Ecto neural progenitor cell (in vitro differentiated cells): ENCODE data around the gene SMDT1.
"Not testable (repeated sequence)": the region's sequence is repeated elsewhere in the genome, so short reads cannot be mapped to it uniquely, and the experiment has no call there.

ENCODE experiments used
- DNase-seq: peaks from one replicate; pipeline ENCODE4 v3.0.0-alpha.2; 2018; ENCODE audit warnings: low spot score

Gene SMDT1

DNA sequence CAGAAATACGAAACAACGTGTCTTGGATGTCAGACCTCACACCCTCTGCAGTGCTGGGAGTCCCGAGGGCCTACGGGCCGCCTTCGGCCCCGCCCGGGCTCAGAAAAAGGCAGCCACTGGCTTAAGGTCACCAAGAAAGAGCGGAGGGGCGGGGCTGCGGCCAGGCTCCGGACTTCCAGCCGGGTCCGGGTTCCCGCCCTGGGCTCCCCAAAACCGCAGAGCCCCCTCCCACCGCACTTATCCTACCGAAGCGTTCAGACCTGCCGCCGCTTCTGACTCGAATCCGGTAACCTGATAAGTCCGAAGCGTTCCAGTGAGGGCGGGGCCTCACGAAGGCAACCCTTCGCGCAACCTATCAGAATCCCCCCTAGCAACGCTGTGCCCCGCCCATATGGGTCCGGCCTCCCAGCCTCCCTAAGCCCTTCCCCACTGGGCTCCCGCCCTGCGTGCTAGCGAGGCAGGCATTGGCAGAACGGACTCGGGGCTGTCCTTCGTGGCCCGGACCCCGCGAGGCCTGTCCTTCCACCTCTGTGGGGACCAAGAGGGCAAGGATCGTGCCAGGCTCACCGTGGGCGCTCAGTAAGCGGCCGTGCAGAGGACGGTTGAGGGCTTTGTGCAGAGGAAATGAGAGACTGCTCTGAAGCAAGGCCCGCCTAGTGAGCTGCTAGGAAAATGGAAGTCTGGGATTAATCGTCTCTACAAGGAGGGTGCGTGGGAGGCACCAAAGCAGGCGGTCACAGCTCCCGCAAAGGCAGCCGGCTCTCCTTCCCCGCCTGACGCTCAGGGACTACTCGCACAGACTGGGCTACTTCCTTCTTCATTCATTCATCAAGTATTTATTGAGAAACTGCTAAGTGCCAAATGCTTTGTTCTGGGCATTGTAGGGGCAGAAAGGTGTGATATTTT, 8.7 kb upstream of the SMDT1 start, which contains the start of gene NAGA:
Gene NAGA, minus strand, starts transcription at position 296 of the 906 bp plus-strand sequence. CDS start 515 bp downstream, outside the sequence.
- DNase-seq: peak; percentile 96

DNA sequence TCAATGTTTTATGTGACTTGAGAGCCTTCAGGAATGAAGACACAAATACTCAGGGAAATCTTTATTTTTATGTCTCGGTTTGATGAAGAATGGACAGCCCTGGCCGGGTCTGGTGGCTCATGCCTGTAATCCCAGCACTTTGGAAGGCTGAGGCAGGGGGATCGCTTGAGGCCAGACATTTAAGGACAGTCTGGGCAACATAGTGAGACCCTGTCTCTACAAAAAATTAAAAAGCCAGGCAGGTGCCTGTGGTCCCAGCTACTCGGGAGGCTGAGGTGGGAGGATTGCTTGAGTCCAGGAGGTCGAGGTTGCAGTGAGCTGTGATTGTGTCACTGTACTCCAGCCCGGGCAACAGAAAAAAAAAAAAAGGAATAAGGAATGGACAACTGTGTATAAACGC, 8.0 kb upstream of the SMDT1 start:
- not testable (repeated sequence) for DNase-seq

DNA sequence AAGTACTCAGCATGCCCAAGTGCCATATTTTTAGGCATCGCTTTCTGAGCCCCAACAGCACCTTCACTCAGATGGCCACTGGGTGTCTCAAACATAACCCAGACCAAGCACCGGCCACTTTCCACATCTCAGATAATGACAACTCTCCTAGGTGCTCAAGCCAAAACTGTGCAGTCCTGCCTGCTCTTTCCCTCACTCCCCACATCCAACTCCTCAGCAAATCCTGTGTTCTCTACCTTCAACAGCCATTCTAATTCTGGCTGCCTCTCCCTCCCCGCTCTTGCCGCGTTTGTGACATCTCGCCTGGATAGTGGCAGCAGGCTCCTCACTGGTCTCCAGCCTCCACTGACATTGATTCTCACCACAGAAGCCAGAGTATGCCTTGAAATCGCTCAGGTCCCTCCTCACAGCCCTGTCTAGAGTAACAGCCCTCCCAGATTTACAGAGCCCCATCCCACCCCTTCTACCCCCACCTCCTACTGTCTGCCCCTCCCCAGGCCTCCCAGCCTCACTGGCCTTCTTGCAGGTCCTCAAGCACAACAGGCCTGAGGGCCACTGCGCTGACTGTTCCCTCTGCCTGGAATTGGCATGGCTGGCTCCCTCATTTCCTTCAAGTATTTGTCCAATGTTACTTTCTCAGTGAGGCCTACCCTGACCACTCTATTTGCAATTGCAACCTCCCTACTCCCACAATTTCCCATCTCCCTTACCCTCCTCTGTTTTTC, 6.7 kb upstream of the SMDT1 start:
- DNase-seq: no peak

DNA sequence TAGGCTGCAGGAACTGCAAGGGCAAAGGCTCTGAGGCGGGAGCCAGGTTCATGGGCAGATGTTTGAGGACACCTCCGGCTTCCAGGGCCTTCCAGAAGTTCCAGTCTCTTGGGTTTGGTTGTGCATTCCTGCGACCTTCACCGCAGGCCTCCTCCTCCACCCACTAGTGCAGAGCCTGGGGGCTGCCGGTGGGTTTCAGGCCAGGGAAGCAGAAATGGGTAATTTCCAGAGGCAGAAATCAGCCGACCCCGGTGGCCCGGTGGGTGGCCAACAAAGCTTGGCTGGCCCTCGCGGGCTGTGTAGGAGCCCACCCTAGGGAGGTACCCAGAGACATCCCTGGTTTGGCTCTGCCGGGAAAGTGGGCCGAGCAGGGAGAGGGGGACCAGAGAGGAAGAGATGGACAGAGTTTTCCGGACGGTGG, 5.9 kb upstream of the SMDT1 start:
- DNase-seq: no peak

DNA sequence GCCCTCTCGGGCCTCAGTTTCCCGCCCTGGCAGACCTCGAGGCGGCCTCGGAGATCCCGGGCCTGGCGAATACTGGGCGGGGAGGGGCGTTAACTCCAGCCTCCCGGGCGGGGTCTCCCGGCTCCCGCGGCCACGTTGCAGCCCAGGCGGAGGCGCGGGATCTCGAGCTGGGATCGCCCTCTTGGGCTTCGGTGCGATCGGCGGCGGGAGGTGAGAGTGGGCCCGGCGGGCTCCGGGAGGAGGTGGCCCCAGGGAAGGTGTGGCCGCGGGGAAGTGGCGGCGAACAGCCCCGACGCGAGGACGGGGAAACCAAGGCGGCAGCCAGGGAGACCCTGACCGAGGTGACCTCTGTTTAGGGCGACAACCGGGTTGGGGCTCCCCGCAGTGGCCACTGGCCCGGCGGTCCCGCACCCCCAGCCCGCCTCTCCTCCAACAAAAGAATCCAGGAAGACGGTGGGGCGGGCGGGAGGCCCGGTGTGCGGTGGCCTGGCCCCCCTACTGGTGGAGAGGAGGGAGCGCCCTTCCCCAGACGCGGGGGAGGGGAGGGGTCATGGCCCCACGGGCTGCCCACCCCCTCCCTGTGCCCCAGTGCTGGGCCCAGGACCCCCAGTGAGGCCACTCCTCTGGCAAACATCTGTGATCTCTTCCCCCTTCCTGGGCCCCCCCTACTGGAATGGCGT, 5.2 kb upstream of the SMDT1 start, which contains the start of gene PHETA2:
Gene PHETA2, plus strand, starts transcription at position 117 of the 680 bp plus-strand sequence. CDS start 3,046 bp downstream, outside the sequence.
- DNase-seq: peak; percentile 56

DNA sequence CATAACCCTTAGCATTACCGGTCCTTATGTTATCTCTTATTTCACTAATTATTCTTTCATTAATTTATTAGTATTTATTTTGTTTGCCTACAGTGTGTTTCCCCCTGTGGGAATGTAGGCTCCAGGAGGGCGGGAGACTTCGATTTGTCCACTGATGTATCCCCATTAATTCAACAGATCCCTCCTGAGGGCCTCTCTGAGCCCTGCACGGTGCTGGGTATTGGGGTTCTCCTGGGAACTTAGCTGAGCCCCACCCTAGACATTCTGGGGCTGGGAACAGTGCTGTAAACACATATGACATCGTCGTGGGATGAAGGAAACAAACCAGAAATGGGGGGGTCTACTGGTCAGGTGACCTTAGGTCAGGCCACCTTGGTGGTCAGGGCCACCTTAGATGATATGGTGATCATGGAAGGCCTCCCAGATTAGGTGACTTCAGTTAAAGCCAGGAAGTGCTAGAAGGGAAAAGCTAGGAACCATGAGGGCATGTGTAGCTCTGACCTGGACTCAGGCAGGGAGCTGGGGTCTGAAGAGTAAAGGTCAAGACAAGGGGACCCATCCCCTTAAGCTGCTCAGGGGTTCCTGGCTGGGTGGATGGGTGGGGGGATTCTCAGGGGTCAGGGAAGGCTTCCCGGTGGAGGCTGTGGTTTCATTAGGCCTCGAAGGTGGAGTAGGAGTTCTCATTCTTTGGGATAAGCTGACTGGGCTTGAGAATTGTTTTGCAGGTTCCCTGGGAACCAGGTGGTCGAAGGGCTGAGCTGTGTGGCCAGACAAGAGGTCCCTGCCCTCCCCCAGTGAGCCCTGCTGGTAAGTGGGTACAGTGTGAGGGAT, 4.4 kb upstream of the SMDT1 start:
- no peak for DNase-seq

DNA sequence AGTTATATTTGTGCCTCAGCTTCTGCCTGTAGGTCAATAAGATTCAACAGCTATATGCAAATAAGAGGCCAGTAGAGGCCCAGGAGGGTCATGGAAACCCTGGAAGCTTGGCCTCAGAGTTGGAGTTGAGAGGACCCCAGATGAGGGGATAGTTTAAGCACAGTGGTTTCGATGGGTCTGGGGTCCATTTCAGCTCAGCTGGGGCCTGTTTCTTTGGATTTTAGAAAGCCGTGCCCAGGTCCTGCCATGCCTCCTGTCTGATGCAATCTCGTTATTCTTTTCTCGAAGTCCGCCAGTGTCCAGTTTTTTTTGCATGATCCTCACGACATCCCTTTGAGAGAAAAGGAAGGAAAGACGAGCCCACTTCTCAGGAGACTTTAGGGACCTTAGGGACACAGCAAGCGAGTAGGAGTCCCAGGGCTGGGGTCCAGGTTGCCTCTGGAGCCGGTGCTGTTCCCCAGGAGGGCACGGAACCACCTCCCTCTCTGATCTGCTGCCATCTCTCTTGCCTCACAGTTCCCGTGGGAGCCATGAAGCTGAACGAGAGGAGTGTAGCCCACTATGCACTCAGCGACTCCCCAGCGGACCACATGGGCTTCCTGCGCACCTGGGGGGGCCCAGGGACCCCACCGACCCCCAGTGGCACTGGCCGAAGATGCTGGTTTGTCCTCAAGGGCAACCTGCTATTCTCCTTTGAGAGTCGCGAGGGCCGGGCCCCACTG, 2.6 kb upstream of the SMDT1 start:
- no peak for DNase-seq

DNA sequence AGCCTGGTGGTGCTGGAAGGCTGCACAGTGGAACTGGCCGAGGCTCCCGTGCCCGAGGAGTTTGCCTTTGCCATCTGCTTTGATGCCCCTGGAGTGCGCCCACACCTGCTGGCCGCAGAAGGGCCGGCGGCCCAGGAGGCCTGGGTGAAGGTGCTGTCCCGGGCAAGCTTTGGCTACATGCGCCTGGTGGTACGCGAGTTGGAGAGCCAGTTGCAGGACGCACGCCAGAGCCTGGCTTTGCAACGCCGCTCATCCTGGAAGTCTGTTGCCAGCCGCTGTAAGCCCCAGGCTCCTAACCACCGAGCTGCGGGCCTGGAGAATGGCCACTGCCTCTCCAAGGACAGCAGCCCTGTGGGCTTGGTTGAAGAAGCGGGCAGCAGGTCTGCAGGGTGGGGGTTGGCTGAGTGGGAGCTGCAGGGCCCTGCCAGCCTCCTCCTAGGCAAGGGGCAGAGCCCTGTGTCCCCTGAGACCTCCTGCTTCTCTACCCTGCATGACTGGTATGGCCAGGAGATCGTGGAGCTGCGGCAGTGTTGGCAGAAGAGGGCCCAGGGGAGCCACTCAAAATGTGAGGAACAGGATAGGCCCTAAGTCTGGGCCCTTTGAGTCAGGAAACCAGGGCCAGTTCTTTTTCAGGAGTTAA, 1.9 kb upstream of the SMDT1 start:
- no peak for DNase-seq

DNA sequence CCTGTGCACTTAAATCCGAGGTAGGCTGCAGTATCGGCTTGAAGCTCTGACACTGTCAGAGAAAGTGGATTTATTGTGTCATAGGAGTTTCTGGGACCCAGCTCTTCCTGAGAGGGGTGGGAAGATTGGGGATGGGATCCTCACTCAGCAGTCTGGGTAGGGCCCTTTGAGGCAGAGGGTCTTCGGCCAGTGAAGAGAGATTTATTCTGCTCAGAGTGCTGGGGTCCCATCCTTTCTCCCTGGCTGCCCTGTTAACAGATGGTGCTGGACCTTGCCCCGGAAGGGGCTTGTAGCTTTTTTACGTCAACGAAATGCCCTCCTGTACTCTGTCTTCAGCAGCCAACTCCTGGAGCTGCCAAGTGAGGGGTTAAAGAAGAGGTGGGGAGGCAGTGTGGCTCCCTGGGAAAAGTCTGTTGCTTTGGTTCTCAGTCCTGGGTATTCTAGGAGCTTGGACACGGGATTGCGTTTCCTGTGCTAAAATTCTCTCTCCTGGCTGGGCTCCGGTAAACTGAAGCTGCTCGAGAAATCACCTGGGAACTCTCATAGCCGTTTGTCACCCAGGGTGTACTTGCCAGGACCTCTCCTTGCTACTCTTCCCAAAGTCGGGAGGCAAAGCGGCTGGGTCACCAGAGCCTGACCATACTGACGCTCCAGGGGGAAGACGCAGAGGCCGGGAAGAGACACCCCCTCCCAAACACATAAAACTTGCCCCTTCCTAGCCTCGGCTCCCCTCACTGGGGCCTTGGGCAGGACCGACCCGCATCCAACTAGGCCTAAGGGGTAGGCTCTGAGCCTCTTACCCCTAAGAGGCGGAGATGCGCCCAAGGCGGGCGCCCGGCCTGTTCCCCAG, 806 bp upstream of the SMDT1 start:
- DNase-seq: no peak

DNA sequence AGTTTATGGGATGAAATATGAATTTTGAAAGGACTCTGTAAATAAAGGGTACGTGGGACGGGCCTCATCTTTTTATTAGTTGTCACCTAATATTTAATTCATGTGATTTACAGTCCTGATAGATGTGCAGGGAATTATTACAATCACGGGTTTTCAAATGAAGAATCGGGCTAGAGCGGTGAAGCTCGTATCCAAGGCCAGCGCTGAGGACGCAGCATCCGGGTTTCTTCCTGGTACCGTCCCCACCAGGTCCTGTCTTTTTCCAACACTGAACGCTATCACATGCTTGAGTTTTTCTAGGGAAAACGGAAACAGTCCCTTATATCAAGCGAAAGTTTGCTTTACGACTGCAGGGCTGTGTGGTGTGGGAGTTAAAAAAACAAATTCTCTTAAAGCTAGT, 787 bp downstream of the SMDT1 start:
- DNase-seq: no peak

DNA sequence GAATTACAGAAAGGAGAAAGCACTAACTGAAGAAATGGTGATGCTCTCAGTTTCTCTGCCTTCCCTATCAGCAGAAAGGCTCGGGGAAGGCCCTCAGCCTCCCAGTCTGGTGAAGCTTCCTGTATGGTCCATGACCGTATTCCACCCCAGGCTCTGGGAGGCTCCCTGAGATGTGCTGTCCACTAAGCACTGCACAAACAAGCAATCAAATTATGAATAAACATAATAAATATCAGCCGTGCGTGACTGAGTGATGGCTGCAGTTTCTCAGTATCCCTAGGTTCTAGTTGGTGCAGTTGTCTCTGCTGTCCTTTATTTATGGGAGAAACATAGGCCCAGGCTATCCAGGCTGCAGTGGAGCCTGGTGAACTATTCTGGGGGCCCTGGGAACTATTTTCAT, 3.6 kb downstream of the SMDT1 start:
- DNase-seq: no peak

DNA sequence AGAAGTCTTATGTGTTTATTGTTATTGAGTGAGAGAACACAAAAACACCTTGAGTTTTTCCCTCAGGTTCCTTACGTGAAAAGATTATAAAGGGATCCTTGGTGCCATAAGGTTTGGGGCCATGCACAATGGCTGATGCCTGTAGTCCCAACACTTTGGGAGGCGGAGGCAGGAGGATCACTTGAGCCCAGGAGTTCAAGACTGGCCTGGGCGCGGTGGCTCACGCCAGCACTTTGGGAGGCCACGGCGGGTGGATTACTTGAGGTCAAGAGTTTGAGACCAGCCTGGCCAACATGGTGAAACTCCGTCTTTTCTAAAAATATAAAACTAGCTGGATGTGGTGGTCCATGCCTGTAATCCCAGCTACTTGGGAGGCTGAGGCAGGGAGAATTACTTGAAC, 5.4 kb downstream of the SMDT1 start:
- no peak for DNase-seq

DNA sequence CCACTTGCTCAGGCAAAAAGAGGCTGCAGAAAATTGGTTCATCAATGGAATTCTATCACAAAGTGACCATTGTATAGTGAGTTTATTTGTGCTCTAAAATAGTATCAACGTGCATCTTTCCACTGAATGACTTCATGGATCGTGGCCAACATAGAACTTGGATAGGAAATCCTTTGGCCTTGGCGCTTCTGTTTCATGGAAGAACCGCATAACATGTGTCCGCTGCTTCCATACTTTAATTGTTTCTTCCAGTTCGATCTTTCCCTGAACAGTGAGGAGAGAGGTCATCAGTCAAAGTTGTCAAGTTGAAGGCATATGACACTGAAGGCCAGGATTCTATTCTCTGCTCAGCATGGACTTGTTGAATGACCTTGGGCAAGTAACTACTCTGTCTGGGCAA, 6.6 kb downstream of the SMDT1 start:
- no peak for DNase-seq

DNA sequence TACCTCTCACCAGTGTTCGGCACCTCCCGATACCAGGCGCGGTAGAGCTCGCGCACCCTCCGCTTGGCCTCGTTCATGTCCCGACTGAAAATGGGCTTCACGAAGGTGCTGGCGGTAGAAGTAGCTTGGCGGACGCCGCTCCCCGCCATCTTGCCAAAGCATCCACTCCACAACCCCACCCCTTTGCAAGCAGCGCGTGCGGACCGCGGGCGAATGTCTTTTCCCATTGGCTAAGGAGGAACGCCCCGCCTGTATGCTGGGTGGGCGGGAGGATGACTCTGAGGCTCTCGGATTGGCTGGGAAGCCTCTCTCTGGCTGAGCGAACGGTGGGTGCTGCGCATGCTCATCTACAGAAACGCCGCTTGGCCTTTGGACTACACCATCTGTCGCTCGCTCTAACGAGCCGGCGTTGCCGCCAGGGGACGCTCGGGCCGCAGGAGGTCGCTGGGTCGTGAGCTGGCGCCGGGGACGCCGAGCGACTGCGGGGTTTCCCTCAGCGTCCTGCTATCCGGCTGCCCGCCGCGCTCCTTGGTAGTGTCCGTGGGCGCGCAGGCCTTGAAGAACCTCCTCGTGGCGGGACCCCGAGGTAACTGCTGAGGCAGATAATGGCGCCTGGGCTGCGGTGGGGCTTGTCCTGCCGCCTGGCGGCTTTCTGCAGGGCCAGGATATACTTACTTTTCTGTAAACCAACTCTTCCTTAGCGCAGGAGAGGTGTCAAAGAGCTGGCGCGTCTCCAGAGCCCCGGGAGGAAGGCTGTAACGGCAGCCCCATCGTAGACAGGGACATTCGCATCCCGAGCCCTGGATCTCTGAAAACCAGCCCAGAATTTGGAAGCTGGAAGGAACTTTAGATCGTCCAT, 11.3 kb downstream of the SMDT1 start, which contains the start of gene NDUFA6:
Gene NDUFA6, minus strand, starts transcription at position 177 of the 859 bp plus-strand sequence. Its CDS starts 28 bp downstream, at position 149.
- DNase-seq: peak; percentile 99

DNA sequence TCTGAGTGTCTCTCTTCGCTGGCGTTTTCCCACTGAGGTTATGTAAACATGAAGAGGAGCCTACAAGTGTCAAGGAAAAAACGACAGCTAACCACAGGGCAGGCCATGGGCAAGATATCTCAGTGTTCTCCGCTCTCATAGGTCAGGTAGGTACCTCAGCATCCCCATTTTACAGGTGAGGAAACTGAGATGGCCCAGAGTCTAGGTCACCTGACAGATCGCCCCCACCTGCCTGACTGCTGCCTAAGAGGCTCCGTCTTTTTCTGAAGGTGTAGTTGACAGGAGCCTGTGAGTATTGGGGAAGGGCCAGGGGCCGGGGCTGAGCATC, 11.9 kb downstream of the SMDT1 start:
- no peak for DNase-seq

DNA sequence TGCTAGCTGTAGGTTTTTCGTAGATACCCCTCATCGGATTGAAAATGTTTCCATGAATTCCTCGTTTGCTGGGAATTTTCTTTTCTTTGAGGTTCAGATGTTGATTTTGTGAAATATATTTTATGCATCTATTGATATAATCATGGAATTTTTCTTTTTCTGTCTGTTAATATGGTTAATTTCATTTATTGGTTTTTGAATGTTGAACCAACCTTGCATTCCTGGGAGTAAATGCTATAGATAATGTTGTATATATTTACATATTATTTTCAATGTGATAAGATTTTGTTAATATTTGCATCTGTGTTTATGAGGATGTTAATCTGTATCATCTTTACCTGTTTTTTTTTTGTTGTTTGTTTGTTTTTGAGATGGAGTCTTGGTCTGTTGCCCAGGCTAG, 21.7 kb downstream of the SMDT1 start:
- no peak for DNase-seq

DNA sequence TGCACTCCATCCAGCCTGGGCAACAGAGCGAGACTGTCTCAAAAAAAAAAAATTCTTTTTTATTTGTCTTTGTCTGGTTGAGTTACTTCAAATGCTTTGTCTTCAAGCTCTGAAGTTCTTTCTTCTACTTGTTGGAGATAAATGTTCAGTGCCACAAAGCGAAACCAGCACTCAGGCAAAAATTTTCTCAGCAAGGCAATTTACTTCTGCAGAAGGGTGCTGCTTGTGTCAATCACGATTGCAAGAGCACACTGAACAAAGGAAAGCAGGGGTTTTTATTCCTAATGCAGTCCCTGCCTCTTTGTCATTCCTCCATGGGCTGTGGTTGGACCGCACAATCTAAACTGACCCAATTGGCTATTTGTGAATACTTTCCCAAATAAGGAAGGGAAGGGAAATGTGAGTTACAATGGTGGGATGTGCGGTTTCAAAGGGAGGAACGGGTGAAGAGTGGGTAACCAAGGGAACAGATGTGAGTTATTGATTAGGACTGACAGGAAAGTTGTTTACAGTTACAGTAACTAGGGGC, 24.9 kb downstream of the SMDT1 start:
- DNase-seq: not testable (repeated sequence)

DNA sequence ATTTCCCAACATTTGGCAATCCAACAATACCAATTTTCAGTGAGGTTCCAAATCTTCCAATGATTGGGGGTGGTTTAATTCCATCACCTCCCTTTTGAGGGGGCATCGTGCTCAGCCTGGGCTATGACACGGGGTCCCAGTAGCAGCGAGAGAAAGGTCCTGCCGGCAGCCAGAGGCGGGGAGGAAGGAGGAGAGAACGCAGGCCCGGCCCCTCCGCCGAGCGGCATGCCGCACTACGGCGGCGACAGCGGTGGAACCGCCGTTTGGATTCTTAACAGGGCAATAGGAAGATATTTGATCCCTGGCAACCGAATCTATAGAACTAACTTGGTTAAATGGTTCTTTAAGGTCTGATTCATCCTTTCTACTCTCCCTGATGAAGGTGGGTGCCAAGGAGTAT, 29.3 kb downstream of the SMDT1 start:
- DNase-seq: no peak
